CD4-positive, alpha-beta T cell (primary cell): ENCODE measurements around the gene TMSB4X. TPM values are rescaled to one million over a fixed set of nuclear protein-coding genes. Genes with fewer than 3 reads are reported as not detected.
A peak's percentile ranks its signal among the peaks of the same experiment; 100 is the strongest.

Experiments
- ATAC-seq: fragments of 200-7000 bp; cut with Tn5 transposase; one replicate; pipeline ENCODE4 v1.10.0; 2022; ENCODE audit warnings: mild to moderate bottlenecking; ENCODE audit not compliant: poor library complexity
- CTCF ChIA-PET: fragments of 350-600 bp; sonication (Branson Sonifier 250); formaldehyde crosslinking; loops from one replicate; lab custom pipeline; 2021; ENCODE audit warnings: antibody characterized with exemption, inconsistent platforms; lab: Charles Lee
- POLR2A ChIA-PET: fragments of 350-600 bp; sonication (Branson Sonifier 250); formaldehyde crosslinking; loops from one replicate; lab custom pipeline; 2021; ENCODE audit warnings: antibody characterized with exemption, inconsistent platforms; lab: Charles Lee
- DNase-seq, 14 experiments: peaks; one replicate each; pipeline ENCODE4 v3.0.0-alpha.2; 2013 to 2020; ENCODE audit warnings: mixed read lengths in 2 of 14
- H3K27ac ChIP-seq, 2 donors: one replicate each; pipeline versions ENCODE4 v1.5.1 to v1.7.0; 2013; ENCODE audit warnings: low read length in 2 of 2, low read depth in 1 of 2, mild to moderate bottlenecking in 1 of 2
- H3K27me3 ChIP-seq, 2 experiments: 1 replicate in 1 of 2; 2 replicates in 1 of 2; pipeline versions ENCODE4 v1.6.1 to v1.7.0; 2013; ENCODE audit warnings: low read length in 2 of 2, control low read depth in 1 of 2, mild to moderate bottlenecking in 1 of 2, moderate library complexity in 1 of 2; ENCODE audit not compliant: insufficient read depth in 2 of 2, control insufficient read depth in 1 of 2
- H3K36me3 ChIP-seq: one replicate; pipeline ENCODE4 v1.6.1; 2013; ENCODE audit warnings: low read length, control low read depth; ENCODE audit not compliant: insufficient read depth
- H3K4me1 ChIP-seq: one replicate; pipeline ENCODE4 v1.6.1; 2013; ENCODE audit warnings: low read length, control low read depth; ENCODE audit not compliant: insufficient read depth
- H3K4me3 ChIP-seq: one replicate; pipeline ENCODE4 v1.5.1; 2013; ENCODE audit warnings: mild to moderate bottlenecking, low read length, moderate library complexity
- H3K9me3 ChIP-seq, 2 experiments: 1 replicate in 1 of 2; 2 replicates in 1 of 2; pipeline versions ENCODE4 v1.6.1 to v1.7.0; 2013; ENCODE audit warnings: low read length in 2 of 2, mild to moderate bottlenecking in 2 of 2, control low read depth in 1 of 2, moderate library complexity in 1 of 2; ENCODE audit not compliant: control insufficient read depth in 1 of 2, insufficient read depth in 1 of 2
- H3K27ac Mint-ChIP-seq: one replicate; pipeline ENCODE4 v1.8.0; 2020; ENCODE audit warnings: mixed read lengths
- H3K27me3 Mint-ChIP-seq: one replicate; pipeline ENCODE4 v1.8.0; 2021; ENCODE audit warnings: mixed read lengths
- H3K36me3 Mint-ChIP-seq: one replicate; pipeline ENCODE4 v1.8.0; 2021; ENCODE audit warnings: low read depth, mixed read lengths
- H3K4me1 Mint-ChIP-seq: one replicate; pipeline ENCODE4 v1.8.0; 2021; ENCODE audit warnings: low read depth, mixed read lengths
- H3K4me3 Mint-ChIP-seq: one replicate; pipeline ENCODE4 v1.8.0; 2020; ENCODE audit warnings: mild to moderate bottlenecking, mixed read lengths
- H3K9me3 Mint-ChIP-seq: one replicate; pipeline ENCODE4 v1.8.0; 2020; ENCODE audit warnings: mixed read lengths
- intact Hi-C, 2 experiments: fragments of 100-400 bp; cut with DNase I in 1 of 2; cut with micrococcal nuclease in 1 of 2; formaldehyde crosslinking; loops; one replicate each; pipeline versions ENCODE4 v1.15.1 to v1.9.0; 2023 to 2025; cut with DNase I, micrococcal nuclease
- total RNA-seq, 174 experiments: library from RNA in 2 of 174; stranded (reverse) in 2 of 174; gene quantifications; one replicate each; pipeline ENCODE4 v1.2.3 and lab custom pipeline; 2021 to 2026
- TF ChIP-seq, protein P1 (sequence below): fragments of 200-600 bp; IDR thresholded peaks from one replicate; pipeline ENCODE4 v1.8.0; 2022; ENCODE audit warnings: antibody characterized with exemption, mild to moderate bottlenecking

Gene TMSB4X
- total RNA-seq, 2 experiments from 2014 or later = 2,621 to 2,738 TPM

DNA sequence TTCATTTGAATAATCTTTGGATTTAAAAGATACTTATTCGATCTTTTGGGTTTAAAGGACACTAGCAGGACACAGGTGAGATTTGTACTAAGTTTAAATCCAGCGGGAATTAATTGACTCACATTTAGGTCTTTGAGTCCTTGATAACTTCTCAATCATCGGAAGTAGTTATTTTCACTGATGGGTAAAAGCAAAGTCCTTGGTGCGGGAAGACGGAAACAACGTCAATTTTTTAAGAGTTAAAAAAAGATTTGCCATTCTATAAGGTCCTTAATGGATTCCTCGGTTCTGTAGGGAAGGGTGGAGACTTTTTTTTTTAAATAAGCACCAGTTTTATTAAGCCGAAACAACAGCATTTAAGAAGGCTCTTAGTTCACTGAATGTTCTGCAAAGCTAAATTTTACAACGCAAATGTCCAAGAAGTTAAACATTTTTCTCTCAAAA is 2.9 kb downstream of the TMSB4X start:
- Mint-ChIP-seq H3K27me3 (no peaks in the 10 kb centered on the region), H3K9me3 (no peaks in the 10 kb centered on the region), H3K4me3 (peak overlapping the region; percentile 97), H3K27ac (peak overlapping the region; percentile 95), H3K4me1 (peaks cover 45% of the 10 kb centered on the region), H3K36me3 (peaks cover 57% of the 10 kb centered on the region)
- no peaks in the 10 kb centered on the region for H3K27me3 ChIP-seq
- intact Hi-C loops = loop anchor here in 1 of 2 experiments (1.0 to 10.0 kb wide), 8 partner anchors 9 to 1057 kb away; partner anchors contain the start of gene TCEANC
- ATAC-seq (peak; percentile 8), DNase-seq (no peak)
- POLR2A ChIA-PET = interaction anchor here (0.8 to 20.8 kb wide), 29 partner anchors 7 to 757 kb away, joined by 3 to 1205 read pairs (median 7); partner anchors contain the start of genes OFD1 and TRAPPC2
- CTCF ChIA-PET = interaction anchor here (1.2 to 13.4 kb wide), 4 partner anchors 21 to 114 kb away, joined by 3 to 181 read pairs (median 28); no protein-coding TSS in a partner anchor
- peaks cover 39% of the 10 kb centered on the region for H3K4me1 ChIP-seq
- H3K27ac ChIP-seq = peak overlapping the region; percentile 29 to 75
- peak overlapping the region; percentile 98 for H3K4me3 ChIP-seq
- no peaks in the 10 kb centered on the region for H3K9me3 ChIP-seq
- peaks cover 23% of the 10 kb centered on the region for H3K36me3 ChIP-seq
- TF ChIP-seq, protein P1, sequence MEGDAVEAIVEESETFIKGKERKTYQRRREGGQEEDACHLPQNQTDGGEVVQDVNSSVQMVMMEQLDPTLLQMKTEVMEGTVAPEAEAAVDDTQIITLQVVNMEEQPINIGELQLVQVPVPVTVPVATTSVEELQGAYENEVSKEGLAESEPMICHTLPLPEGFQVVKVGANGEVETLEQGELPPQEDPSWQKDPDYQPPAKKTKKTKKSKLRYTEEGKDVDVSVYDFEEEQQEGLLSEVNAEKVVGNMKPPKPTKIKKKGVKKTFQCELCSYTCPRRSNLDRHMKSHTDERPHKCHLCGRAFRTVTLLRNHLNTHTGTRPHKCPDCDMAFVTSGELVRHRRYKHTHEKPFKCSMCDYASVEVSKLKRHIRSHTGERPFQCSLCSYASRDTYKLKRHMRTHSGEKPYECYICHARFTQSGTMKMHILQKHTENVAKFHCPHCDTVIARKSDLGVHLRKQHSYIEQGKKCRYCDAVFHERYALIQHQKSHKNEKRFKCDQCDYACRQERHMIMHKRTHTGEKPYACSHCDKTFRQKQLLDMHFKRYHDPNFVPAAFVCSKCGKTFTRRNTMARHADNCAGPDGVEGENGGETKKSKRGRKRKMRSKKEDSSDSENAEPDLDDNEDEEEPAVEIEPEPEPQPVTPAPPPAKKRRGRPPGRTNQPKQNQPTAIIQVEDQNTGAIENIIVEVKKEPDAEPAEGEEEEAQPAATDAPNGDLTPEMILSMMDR = no peak

- peaks cover 51% of the 10 kb centered on the region for H3K4me1 Mint-ChIP-seq
- no peaks in the 10 kb centered on the region for H3K27me3 Mint-ChIP-seq
- no peaks in the 10 kb centered on the region for H3K27me3 ChIP-seq
- H3K4me3 Mint-ChIP-seq = peak overlapping the region; percentile 97
- TF ChIP-seq, protein P1 = no peak
- peak; percentile 58 to 90 (median 78) for DNase-seq
- ATAC-seq = peak; percentile 72
- ChIA-PET POLR2A (interaction anchor here (0.6 to 20.8 kb wide), 29 partner anchors 8 to 756 kb away, joined by 3 to 1205 read pairs (median 7); partner anchors contain the start of genes OFD1 and TRAPPC2), CTCF (interaction anchor here (1.2 to 13.4 kb wide), 4 partner anchors 22 to 114 kb away, joined by 3 to 181 read pairs (median 28); no protein-coding TSS in a partner anchor)
- no peaks in the 10 kb centered on the region for H3K9me3 ChIP-seq
- peaks cover 45% of the 10 kb centered on the region for H3K4me1 ChIP-seq
- H3K9me3 Mint-ChIP-seq = no peaks in the 10 kb centered on the region
- H3K36me3 ChIP-seq = peaks cover 23% of the 10 kb centered on the region
- H3K27ac ChIP-seq = peak overlapping the region; percentile 64 to 75
- H3K36me3 Mint-ChIP-seq = peaks cover 51% of the 10 kb centered on the region
- intact Hi-C loops = loop anchor here in 1 of 2 experiments (1.0 to 10.0 kb wide), 7 partner anchors 20 to 1056 kb away; partner anchors contain the start of gene TCEANC
- H3K27ac Mint-ChIP-seq = peak overlapping the region; percentile 95
- peak overlapping the region; percentile 98 for H3K4me3 ChIP-seq
Observed at GRCh38 chrX:12978205-12979025, 3.5 kb downstream of the TMSB4X start.

DNA sequence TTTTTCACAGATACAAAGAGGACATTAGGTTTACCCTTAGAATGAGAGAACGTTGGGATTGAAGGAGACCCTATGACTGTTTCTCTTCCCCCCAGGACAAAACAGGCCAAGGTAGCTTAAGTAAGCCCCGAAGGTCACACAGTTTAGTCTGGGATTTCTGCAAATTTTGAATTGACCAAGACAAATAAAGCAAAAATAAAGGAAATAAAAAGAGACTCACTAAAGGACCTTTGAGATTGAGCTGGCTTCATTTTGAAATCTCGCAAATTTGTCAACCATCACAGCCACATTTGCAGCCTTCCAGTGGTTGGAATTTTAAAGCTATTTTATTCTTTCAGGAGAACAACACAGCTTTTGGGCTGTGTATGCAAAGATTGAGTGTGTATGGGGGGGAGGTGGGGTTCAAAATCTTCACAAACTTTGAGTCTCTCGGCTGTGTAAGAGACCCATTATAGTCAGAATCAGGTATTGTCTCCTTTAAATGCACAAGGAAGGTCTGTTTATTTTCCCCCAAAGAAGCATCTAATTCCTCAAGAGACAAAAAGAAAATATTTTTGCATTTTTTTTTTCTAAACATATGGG is 4.2 kb downstream of the TMSB4X start:
- H3K36me3 Mint-ChIP-seq = peaks cover 44% of the 10 kb centered on the region
- TF ChIP-seq, protein P1 = no peak
- ChIA-PET POLR2A (interaction anchor here (1.3 to 20.8 kb wide), 17 partner anchors 10 to 756 kb away, joined by 3 to 1205 read pairs (median 16); partner anchors contain the start of genes OFD1 and TRAPPC2), CTCF (interaction anchor here (1.4 to 13.4 kb wide), 3 partner anchors 30 to 113 kb away, joined by 7 to 181 read pairs (median 50); no protein-coding TSS in a partner anchor)
- H3K9me3 ChIP-seq = no peaks in the 10 kb centered on the region
- H3K9me3 Mint-ChIP-seq = no peaks in the 10 kb centered on the region
- ATAC-seq = no peak
- peaks cover 23% of the 10 kb centered on the region for H3K36me3 ChIP-seq
- H3K27ac Mint-ChIP-seq = peak overlapping the region; percentile 95
- intact Hi-C loops = loop anchor here in 1 of 2 experiments (2.0 to 10.0 kb wide), 5 partner anchors 20 to 1056 kb away; partner anchors contain the start of gene TCEANC
- peaks cover 58% of the 10 kb centered on the region for H3K4me1 Mint-ChIP-seq
- H3K27me3 Mint-ChIP-seq = no peaks in the 10 kb centered on the region
- peak in 1 of 14 experiments; percentile 18 for DNase-seq
- H3K27me3 ChIP-seq = no peaks in the 10 kb centered on the region
- peak overlapping the region; percentile 97 for H3K4me3 Mint-ChIP-seq
- peak overlapping the region; percentile 64 to 75 for H3K27ac ChIP-seq
- H3K4me3 ChIP-seq = peak overlapping the region; percentile 98
- H3K4me1 ChIP-seq = peaks cover 50% of the 10 kb centered on the region
